GM19452 (cell line): Measurements from ENCODE around the gene HDAC11.

ENCODE experiments used
- ATAC-seq: cut with Tn5 transposase; IDR thresholded peaks from one replicate; pipeline ENCODE4 v1.9.1; 2021; ENCODE audit not compliant: unreplicated experiment

The HDAC11 gene

DNA sequence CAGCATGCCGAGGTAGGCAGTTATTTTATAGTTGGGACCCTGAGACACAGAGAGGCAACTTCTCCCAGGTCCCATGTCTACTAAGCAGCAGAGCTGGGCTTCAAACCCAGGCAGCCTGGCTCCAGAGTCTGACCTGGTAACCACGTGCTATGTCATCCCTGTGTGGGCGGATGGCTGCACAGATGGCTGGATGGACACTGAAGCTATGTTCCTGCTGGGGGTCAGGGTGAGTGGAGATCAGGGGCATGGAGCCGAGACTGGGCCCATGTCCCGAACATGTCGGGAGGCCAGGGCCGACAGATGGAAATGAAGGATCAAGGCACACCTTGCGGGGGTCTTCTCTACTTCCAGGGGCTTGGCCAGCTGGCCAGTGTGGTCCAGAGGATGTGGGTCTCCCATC lies 59.6 kb downstream of the HDAC11 start:
- no peak for ATAC-seq

DNA sequence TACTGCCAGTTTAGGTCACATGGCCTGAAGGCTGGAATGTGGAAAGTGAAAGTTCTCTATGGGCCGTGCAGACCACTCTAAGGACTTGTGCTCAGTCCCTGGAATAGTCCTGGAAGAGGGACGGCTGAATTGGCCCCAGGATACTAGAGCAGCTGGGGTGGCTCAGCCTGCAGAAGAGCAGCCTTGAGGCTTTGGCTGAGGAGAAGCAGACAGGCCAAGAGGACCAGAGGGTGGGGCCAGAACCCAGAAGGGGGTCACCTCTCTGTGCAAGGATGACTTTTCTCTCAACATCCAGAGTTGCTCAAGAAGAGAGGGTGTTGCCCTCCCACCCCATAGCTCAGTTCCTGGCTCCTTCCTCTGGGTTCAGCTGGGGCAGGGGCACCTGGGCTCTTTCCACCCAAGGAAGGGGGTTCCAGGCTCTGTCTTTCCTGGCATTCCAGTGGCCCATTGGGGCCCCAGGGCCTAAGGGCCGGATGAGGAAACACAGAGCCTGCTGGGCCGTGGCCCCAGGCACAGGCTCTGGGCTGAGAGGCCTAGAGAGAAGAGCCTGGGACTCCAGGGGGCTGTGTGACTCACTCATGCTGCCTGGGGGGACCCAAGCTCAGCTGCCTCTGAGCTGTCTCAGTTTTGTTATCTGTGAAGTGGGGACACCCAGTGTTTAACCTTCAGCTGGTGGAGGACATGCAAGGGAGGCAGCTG lies 60.3 kb downstream of the HDAC11 start:
- ATAC-seq: no peak

DNA sequence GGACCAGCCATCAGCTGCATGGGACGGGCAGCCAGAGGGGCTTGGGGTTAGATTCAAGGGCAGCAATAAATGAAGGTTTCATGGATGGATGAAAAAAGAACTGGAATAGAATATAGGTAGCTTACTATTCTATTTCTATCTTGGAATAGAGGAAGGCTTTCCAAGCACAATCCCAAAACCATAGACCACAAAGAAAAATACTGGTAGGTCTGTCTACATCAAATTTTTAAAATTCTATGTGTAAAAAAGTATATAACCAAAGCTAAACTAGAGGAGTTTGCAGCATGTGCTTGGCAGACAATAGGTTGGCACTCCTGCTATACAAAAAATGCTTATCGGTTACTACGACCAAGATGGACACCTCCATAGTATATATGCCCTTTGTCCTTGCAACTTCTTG lies 61.6 kb downstream of the HDAC11 start:
- no peak for ATAC-seq

DNA sequence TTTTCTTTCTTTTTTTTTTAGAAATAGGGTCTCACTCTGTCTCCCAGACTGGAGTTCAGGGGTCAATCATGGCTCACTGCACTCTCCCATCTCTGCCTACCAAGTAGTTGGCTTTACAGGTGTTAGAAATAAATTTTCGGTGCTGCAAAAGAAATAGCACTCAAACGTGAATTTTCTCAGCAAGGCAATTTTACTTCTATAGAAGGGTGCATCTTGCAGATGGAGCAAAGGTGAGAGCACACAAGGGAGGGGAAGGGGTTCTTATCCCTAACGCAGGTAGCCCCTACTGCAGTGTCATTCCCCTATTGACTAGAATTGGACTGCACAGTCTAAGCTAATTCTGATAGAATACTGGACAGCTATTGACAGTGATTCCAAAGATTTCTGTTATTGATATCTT lies 62.0 kb downstream of the HDAC11 start:
- ATAC-seq: no peak

DNA sequence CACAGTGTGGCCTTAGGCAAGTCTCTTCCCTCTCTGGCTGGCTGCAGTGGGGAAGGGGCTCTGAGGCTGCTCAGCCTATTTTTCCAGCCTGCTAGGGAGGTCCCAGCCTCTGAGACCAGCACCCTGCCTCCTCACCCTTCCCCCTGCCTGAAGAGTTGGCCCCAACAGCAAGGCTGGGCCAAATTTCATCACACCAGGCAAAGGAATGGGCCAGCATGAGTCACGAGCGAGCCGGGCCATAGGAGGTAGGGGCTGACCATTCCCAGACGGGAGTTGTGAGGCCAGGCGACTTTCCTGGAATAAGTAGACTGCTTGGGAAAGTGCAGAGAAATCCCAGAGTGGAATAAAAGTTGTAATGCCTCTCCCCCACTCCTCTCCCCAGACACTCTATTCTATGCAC lies 63.1 kb downstream of the HDAC11 start:
- ATAC-seq: no peak

DNA sequence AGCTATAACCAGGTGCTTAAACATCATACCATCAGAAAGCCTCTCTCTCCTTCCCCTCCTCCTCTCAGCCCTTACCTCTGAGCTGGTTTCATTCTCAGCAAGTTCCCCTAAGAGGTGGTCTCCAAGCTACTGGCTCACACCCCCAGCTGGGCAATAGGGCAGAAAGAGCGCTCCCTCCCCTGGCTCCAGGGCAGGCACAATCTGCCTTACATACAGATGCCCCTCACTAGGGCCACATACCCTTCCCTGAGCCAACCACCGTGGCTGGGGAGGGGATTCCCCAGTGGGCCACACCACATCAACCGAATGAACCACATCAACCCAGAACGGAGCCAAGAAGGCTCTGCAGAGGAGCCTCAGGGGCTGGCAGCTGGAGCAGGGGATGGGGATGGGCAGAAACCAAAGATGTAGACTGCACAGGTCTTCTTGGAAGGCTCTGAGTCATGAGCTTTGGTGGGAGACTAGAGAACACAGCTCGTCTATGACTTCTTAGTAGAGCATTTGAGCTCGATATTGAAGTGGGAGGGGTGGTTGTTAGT lies 64.3 kb downstream of the HDAC11 start:
- no peak for ATAC-seq

DNA sequence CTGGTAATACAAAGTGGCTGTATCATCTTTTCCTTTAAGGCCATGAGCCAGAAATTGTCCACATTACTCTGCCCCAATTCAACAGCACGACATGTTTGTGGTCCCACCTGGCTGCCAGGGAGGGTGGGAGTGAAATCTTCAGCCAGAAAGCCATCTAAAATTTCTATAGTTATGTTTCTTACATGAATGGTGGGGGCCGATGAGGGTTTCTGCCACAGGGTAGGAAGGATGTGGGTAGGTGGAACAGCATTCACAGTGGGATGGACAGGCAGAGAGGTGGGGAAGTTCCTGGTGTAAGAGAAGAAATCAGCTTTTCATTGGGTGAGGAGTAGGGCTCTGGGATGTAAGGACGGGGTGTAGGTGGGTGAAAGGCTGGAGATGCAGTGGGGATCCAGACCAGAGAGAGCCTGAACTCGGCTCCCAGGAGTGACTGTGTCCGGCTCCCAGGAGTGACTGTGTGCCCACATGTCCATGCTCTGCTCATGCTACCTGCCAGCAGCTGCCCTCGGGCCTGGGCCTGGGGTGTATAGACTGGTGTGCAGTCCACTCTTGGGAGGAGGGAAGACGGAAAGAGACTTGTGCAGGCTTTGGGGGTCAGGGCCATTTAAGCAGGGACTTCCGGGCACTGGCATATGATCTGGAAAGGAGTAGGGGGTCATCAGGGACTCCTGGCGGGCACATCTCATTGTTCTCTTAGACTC lies 65.0 kb downstream of the HDAC11 start:
- no peak for ATAC-seq

DNA sequence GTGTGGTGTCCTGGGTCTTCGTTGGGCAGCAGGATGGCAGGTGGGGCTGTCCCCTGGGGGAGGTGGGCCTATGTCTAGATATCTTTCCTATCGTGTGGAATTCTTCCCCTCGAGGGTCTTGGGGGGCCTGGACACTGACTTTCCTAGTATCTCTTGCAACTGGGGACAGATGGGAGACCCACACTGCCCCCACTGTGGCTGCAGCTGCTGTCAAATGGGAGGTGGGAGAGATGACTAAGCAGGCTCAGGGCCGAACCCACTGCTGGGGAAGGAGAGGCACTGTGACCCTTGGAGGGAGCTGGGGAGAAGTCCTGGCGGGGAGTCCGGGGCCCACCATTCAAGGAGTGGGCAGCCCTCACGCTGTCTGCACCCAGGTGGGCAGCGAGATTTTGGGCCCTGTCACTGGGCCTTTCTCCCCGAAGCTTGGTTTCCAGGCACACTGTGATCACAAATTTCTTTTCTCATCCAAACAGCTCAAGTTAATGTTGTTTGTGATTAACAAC lies 65.9 kb downstream of the HDAC11 start:
- no peak for ATAC-seq

DNA sequence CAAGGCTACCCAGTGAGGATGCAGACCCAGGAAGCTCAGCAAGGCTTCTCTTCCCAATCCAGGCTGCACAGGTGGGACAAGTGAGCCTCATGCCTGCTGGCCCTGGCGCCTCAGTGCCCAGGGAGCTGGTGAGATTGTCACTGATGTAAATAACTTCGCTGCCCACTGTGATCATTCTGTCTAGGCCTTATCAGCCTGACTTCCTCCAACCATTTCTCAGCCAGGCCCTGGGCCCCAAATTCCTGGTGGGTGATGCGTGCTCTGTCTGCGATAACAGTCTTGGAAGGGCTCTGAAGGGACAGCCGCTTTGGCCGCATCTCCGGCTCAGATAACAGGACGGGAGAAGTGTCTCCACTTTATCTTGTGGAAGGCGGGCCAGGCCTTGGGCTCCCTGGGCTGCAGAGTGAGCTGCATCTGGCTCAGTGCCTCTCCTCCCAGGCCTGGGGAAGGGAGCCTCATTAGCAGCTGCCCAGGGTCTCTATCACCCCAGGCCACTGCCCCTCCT lies 66.6 kb downstream of the HDAC11 start:
- ATAC-seq: no peak

DNA sequence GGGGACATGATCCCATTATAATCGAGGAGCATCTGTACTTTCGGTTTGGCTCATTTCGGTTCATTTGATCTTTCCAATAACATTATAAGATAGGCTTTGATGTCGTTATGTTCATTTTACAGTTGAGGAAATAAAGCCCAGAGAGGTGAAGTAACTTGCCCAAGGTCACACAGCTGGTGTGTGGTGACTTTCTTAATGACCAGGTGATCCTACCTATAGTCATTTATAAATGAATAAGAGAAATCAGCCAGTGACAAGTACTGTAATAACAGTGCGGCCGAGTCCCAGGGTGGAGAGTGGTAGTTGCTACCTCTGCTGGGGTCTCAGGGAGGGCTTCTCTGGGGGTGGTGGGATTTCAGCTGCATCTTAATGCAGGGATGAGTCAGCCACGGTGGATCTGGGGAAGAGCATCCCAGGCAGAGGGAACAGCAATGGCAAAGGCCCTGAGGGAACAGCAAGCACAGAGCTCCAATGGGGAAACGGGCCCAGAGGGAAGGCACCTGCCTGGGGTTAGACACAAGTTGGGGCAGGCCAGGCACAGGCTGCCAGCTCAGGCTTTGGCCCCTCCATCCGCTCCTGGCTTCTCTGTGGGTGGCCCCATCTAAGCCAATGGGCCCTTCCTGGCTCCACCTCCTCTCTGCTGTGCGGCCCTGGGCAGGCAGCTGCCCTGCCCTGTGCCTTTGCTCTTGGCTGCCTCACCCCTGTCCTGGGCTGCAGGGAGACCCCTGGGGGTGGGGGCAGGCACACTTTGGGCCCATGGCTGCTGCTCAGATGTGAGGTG lies 67.7 kb downstream of the HDAC11 start:
- ATAC-seq: no peak

DNA sequence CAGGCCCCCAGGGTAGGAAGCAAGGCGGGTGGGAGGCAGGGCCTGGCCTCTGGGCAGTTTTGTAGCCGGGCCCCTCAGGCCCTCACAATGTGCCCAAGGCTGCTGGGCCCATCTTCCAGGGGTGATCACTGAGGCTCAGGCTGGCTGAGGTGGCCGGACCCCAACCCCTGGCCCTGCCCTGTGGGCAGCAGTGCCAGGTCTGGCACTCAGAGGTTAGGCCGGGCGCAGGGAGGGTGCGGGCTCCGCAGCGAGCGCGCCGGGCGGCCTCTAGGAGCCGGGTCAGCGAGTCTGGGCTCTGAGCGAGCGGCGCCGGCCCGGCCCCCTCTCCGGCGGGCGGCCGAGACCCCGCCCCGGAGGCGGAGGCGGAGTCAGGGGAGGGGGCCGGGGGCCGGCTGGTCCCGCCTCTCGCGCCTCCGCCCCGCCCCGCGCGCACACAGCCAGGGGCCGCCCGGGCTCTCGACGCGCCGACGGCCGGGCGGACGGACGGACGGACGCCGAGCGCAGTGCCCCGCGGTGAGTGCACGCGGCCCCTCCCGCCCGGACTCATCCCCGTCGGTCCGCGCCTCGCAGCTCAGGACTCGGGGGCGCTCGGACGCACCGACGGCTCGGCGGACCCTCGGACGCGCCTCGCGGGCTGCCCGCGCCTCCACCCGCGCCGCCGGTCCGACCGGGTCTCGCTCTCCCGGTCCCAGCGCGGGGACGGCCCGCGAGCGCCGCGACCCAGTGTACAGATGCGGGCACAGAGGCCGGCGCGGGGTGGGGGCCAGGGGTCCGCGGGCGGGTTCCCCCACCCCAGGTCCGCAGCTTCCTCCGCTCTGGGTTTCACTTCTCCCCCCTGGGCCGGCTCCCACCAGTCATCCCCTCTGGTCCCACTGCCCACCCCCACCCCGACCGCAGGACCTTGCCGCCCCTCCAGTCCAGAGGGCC lies 68.9 kb downstream of the HDAC11 start, which contains the start of gene FBLN2:
Gene FBLN2, plus strand, starts transcription at position 430 of the 927 bp plus-strand sequence. CDS start 21,231 bp downstream, outside the sequence.
- no peak for ATAC-seq

DNA sequence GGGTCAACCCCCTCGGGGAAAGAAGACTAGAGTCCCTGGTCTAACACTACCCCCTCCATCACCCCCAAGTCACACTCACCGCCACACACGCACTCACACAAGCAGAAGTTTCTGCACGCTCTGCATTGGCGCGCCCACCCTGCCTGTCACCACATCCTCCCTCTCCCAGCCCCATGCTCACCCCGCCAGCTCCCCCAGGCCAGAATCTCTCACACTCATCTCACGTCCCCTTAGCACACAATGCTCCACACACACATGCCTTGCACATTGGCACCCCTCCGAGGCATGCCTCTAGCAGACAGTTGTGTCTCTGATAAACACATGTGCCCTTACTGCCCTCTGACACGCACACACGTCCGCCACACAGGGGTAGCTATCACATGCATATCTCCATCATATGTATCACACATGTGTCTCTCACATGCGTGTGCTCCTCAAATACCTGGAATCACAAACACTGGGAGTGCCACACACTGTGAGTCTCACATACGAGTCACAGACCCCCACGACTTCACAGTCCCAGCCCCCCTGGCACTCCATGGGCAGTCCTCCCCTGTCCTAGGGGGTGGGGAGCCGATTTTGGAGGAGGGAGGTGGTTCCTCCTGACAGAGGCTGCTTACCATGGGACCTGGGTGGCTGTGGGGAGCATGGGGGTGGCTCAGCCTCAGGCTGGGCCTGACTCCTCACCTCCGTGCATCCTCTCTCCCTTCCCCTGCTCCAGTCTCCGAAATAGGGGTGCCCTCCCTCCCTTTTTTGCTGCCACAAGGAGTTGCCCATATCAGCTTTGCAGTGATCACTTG lies 69.7 kb downstream of the HDAC11 start:
- ATAC-seq: no peak

DNA sequence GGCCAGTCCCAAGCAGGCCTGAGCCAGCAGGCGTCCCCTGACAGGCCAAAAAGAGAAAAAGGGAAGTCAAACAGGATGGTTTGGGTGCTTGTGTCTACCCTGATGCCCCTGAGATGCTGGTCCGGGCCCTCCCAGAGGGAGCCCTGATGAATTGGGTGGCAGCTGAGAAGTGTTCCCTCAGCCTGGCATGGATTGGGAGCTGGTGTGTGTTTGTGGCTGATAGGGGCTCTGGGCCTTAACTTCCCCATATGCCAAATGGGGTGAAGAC lies 70.3 kb downstream of the HDAC11 start:
- ATAC-seq: no peak

DNA sequence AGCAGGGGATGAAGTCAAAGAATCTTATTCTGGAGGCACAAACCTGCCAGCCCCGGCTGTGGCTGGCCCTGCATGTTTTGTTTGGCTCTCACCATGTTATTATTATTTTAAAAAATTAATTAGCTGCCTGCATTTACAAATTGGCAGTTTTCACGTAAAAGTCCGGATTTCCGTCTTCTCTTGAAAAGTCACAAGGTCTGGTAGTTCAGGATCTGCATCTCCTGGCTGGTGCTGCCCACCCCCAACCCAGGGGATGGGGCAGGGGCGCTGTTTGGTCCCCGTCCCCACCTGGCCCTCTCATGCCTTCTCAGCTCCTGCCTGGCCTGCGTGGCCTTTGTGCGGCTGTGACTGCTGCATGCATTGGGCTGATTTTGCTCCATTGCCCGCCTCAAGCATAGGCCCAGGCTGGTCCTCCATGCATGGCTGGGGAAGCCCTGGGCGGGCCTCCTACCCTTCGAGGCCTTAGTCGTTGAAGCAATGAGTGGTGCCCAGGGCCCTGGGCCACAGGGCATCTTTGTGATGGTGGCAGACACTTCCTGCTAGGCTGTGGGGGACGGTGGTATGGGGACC lies 70.8 kb downstream of the HDAC11 start:
- no peak for ATAC-seq

DNA sequence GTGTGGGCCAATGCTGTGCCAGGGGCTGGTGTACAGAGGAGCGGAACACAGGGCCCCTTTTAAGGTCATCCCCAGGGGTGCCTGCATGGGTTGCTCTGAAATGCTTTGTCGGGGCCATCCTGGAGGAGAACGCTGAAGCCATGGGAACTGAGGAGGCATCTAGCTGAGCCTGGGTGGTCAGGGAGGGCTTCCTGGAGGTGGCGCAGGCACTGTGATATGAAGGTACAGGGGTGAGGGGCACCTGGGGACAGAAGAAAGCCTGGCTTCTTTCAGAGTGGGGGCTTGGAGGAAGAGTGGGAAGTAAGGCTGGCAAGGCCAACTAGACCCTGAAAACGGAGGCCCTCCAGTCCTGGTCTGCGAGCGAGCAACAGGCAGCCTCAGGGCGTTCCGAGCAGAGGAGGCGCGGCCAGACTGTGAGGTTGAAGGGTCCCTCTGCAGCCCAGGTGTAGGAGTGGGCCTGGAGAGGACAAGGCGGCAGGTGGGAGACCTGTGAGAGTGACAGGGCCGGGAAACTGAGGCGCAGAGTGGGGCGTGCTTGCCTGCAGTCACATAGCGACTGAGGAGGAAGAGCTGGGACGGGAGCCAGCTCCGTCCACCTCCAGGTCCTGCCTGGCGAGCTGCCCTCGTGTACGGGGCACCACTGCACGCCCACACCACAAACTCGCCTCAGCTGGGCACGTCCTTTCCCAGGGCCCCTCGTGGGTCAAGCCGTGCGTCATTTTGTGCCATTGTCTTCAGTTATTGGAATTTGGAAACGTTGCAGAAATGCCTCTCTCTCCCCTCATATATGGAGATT lies 72.9 kb downstream of the HDAC11 start:
- no peak for ATAC-seq

DNA sequence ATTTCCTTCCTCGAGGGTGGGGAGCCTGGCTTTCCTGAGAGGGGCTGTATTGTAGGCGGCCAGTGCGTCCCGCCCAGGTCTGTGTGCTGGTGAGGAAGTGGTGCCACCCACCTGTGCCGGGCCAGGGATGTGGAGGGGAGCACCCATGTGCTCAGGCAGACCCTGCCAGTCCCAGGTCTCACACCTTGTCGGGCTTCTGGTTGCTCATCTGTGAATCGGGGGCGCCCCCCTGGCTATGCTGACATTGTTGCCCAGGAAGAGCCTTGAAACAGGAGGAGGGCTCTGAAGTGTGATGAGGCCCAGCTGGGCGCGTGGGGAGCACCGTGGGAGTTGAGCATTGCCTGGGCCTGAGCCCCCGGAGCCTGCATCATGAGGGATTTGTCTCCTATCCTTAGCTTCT lies 73.6 kb downstream of the HDAC11 start:
- ATAC-seq: no peak

DNA sequence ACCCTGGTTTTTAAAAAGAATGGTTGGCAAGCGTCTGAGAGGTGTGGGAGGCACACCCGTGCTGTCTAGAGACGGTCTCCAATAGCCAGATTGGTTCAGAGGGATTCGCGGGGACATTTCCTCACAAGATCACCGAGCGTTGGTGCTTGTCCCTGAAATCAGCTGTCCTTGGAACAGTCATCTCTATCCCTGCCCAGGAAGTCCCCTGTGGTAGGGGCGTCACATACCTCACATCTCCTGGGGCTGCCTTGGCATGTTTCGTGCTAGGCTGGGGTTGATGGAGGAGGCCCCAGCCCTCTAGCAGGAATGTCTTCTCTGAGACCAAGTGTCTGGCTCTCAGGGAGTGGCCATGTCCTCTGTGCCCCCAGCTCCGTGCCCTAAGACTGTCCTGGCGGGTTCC lies 75.6 kb downstream of the HDAC11 start:
- ATAC-seq: no peak
